ENCODE results near the gene EEF1A1.

Gene EEF1A1

GRCh38 chr6:73503027-73503772 is 17.6 kb downstream of the EEF1A1 start:
- no peak for DNase-seq

GRCh38 chr6:73497915-73498314 is 22.9 kb downstream of the EEF1A1 start:
- DNase-seq = no peak

GRCh38 chr6:73491377-73491776 is 29.5 kb downstream of the EEF1A1 start:
- DNase-seq = no peak

DNA sequence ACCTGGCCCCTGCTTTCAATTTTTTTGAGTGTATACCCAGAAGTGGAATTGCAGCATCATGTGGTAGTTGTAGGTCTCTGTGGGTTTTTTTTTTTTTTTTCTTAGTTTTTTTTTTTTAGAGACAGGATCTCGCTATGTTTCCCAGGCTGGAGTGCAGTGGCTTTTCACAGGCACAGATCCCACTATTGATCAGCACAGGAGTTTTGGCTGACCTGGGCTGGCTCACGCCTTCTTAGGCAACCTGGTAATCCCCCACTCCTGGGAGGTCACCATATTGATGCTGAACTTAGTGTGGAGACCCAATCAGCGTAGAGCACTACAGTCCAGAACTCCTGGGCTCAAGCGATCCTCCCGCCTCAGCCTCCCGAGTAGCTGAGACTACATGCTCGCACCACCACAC is 33.4 kb downstream of the EEF1A1 start:
- DNase-seq = no peak

DNA sequence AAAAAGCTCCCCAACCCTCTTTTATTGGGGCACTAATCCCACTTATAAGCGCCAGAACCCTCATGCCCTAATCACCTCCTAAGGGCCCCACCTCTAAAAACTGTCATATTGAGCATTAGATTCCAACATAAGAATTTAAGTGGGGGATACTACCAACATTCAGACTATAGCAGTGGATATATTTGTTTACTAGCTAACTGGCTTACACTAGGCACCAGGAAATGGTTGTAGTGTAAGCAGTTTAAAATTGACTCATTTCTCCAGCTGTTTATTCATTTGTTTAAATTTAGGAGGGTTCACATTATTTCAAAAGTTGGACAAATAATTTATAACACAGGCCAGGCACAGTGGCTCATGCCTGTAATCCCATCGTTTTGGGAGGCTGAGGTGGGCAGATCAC is 36.4 kb downstream of the EEF1A1 start:
- no peak for DNase-seq

- no peak for DNase-seq
Measured at GRCh38 chr6:73481969-73482368, 38.9 kb downstream of the EEF1A1 start.

DNA sequence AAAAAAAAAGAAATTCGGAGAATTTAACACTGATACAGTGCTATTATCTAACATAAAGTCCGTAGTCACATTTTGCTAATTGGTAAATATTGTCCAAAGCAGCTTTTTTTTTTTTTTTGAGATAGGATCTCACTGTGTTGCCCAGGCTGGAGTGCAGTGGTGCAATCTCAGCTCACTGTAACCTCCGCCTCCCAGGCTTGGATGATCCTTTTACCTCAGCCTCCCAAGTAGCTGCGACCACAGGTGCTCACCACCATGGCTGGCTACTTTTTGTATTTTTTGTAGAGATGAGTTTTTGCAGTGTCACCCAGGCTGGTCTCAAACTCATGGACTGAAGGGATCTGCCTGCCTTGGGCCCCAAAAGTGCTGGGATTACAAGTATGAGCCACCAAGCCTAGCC is 43.4 kb downstream of the EEF1A1 start:
- no peak for DNase-seq

GRCh38 chr6:73476723-73477122 is 44.1 kb downstream of the EEF1A1 start:
- no peak for DNase-seq

- DNase-seq = no peak
Measured at GRCh38 chr6:73471686-73472290, 49.0 kb downstream of the EEF1A1 start.
